ENCODE data around the gene NCOA5. TPM values are rescaled to one million over a fixed set of nuclear protein-coding genes. Genes with fewer than 3 reads are reported as not detected.

Gene NCOA5
- total and polyA plus RNA-seq, 10 of the 15 experiments (the other 5 are each of a cell fraction or from before 2014, with no cell fraction given), result 7.7 to 38.1 (median 30.1) TPM

DNA sequence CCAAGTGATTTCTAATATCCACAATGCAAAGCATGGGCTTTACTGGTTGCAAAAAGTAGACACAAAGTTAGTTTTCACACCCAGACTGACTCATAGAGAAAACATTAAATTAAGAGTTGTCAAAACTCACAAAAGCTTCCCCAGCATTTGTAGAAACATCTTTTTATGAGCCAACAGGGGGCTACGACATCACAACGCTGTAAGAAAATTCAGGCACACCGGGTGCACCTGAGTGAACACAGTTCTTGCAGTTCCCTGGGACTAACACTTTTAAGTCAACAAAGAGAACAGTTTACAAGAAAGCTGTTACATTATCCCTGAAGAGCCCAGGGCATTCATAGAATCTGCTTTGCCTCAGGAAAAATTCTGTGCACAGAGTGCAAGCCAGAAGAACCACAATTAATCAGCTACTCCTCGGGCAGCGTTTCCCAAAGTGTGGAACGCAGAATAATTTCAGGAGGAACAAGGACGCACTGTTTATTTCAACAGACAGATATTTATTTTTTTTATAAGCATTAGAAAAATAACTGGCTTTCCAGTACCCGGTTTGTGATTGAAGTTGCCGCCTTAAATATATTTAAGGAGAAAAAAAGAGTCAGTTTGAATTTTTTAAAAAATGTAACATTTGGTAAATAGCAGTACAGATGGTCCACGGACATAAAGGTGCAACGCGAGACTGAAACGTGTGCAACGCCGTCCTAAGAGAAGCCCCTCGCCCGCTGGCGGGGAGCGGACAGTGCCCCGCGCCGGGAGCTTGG is 1.2 kb downstream of the NCOA5 start:
- Histone ChIP-seq H3K9me3 (replicated peaks; ENCODE audit: control insufficient read depth, insufficient read depth, low read length) (no peaks in the 10 kb centered on the region), H3K4me2 (ENCODE audit: control insufficient read depth, insufficient read depth) (peak overlapping the region; percentile 23), H3K4me1 (ENCODE audit: control insufficient read depth, insufficient read depth, low read length) (peaks cover 3% of the 10 kb centered on the region; the same call in 1 of the 2 replicates), H3K36me3 (ENCODE audit: control insufficient read depth in 2 of 2, insufficient read depth in 2 of 2, low read length in 1 of 2) (no peaks in the 10 kb centered on the region), H2AFZ (ENCODE audit: control insufficient read depth, low read depth, low read length) (peak overlapping the region; percentile 85; the same call in 1 of the 2 replicates), H3K9ac (ENCODE audit: control insufficient read depth, insufficient read depth, low read length) (peak overlapping the region; percentile 75), H3K27ac (ENCODE audit: control insufficient read depth, insufficient read depth) (peak overlapping the region; percentile 94), H3K4me3 (peak overlapping the region; percentile 80), H3K79me2 (ENCODE audit: control insufficient read depth, insufficient read depth, low read length) (peaks cover 59% of the 10 kb centered on the region), H4K20me1 (ENCODE audit: control insufficient read depth, insufficient read depth) (peaks cover 3% of the 10 kb centered on the region), H3K27me3 (replicated peaks in 1 of 2; ENCODE audit: control insufficient read depth in 2 of 2, insufficient read depth in 2 of 2, low read length in 1 of 2) (no peaks in the 10 kb centered on the region)
- BruUV-seq (replicated peaks), result no TSS peak
- in situ Hi-C loops (cut with MboI) (no loop called here), intact Hi-C loops (cut with micrococcal nuclease; ENCODE audit: unreplicated experiment) (loop anchor here (5.0 kb wide), 1 partner anchor 116 kb away; the partner anchor contains the start of gene ZNF335)
- no peak for TF ChIP-seq SKIL (IDR thresholded peaks at IDR 0.05; ENCODE audit: low read depth, poor library complexity, severe bottlenecking)
- no peak for TF ChIP-seq BCL11A (IDR thresholded peaks at IDR 0.05; ENCODE audit: low read depth, low read length)
- no peak for TF ChIP-seq HDAC6 (IDR thresholded peaks at IDR 0.05; ENCODE audit: unreplicated experiment)
- TF ChIP-seq, protein P1, sequence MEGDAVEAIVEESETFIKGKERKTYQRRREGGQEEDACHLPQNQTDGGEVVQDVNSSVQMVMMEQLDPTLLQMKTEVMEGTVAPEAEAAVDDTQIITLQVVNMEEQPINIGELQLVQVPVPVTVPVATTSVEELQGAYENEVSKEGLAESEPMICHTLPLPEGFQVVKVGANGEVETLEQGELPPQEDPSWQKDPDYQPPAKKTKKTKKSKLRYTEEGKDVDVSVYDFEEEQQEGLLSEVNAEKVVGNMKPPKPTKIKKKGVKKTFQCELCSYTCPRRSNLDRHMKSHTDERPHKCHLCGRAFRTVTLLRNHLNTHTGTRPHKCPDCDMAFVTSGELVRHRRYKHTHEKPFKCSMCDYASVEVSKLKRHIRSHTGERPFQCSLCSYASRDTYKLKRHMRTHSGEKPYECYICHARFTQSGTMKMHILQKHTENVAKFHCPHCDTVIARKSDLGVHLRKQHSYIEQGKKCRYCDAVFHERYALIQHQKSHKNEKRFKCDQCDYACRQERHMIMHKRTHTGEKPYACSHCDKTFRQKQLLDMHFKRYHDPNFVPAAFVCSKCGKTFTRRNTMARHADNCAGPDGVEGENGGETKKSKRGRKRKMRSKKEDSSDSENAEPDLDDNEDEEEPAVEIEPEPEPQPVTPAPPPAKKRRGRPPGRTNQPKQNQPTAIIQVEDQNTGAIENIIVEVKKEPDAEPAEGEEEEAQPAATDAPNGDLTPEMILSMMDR (IDR thresholded peaks at IDR 0.05 in 2 of 3, conservative IDR thresholded peaks at IDR 0.05 in 1 of 3; ENCODE audit: control insufficient read depth in 2 of 3, extremely low read depth in 1 of 3, insufficient read depth in 1 of 3, low read depth in 3 of 3, low read length in 3 of 3), result peak in 2 of 3 experiments; percentile 9 to 21; a peak in 1 of 6 replicates
- TF ChIP-seq SMAD5 (IDR thresholded peaks at IDR 0.05; ENCODE audit: low read depth), result no peak
- TF ChIP-seq CHD1 (IDR thresholded peaks at IDR 0.05; ENCODE audit: low read depth, low read length), result no peak
- FAIRE-seq (no peak), ATAC-seq (peak; percentile 24), DNase-seq (ENCODE audit: low read depth, low spot score) (no peak)
- RAD21 ChIA-PET (ENCODE audit: unreplicated experiment), result interaction anchor here (0.6 to 2.0 kb wide), 6 partner anchors 19 to 74 kb away, joined by 3 to 9 read pairs (median 4); partner anchors contain the start of gene CD40
- SMC1A ChIA-PET (ENCODE audit: uncharacterized antibody, unreplicated experiment), result interaction anchor here (1.0 to 2.3 kb wide), 11 partner anchors 9 to 118 kb away, joined by 3 to 17 read pairs (median 4); no protein-coding TSS in a partner anchor
- WGBS (ENCODE audit: insufficient coverage, insufficient replicate concordance, low lambda C conversion rate, missing lambda C conversion rate), result 1% methylated on average over 22 of the region's 22 CpGs
- POLR2A ChIA-PET, result interaction anchor here (0.8 to 1.8 kb wide), 7 partner anchors 10 to 33 kb away, joined by 3 to 8 read pairs (median 3); partner anchors contain the start of gene CD40
- CTCF ChIA-PET, result interaction anchor here (0.6 to 3.3 kb wide), 24 partner anchors 8 to 455 kb away, joined by 3 to 18 read pairs (median 4); partner anchors contain the start of gene CD40

Data from GM12878 (cell line).